PC-9 (cell line): ENCODE data around the gene PRR15L. TPM values are rescaled to one million over a fixed set of nuclear protein-coding genes. Genes with fewer than 3 reads are reported as not detected.

ENCODE experiments used
- BruUV-seq: library from RNA; stranded (reverse); fragments of 400-500 nt; replicated peaks from 2 replicates; lab custom pipeline; 2021; lab: Mats Ljungman, UMichigan
- CTCF ChIA-PET: fragments of 300-600 bp; sonication (Branson Sonifier 250); formaldehyde crosslinking; loops from one replicate; lab custom pipeline; 2022; ENCODE audit warnings: antibody characterized with exemption; lab: Charles Lee
- POLR2A ChIA-PET: fragments of 300-600 bp; sonication (Branson Sonifier 250); formaldehyde crosslinking; loops from one replicate; lab custom pipeline; 2022; ENCODE audit warnings: antibody characterized with exemption; ENCODE audit not compliant: unreplicated experiment; lab: Charles Lee
- DNase-seq, 2 experiments: peaks; one replicate each; pipeline versions ENCODE4 v3.0.0 to v3.0.0-alpha.2; 2015 to 2022; ENCODE audit warnings: mixed read lengths in 1 of 2
- H2AFZ ChIP-seq: fragments of 200-600 bp; sonication (generic); 2 replicates; pipeline ENCODE4 v1.8.1; 2017; ENCODE audit warnings: antibody characterized with exemption
- H3F3A ChIP-seq: fragments of 200-600 bp; sonication (generic); 2 replicates; pipeline ENCODE4 v1.8.1; 2017; ENCODE audit warnings: antibody characterized with exemption, mild to moderate bottlenecking, low read depth; ENCODE audit not compliant: insufficient read depth
- H3K27ac ChIP-seq: fragments of 200-600 bp; sonication (generic); 2 replicates; pipeline ENCODE4 v1.6.1; 2016; ENCODE audit warnings: mixed run types
- H3K27me3 ChIP-seq: fragments of 200-600 bp; sonication (generic); 2 replicates; pipeline ENCODE4 v1.6.1; 2016; ENCODE audit warnings: low read depth, mixed run types; ENCODE audit not compliant: insufficient read depth
- H3K36me3 ChIP-seq: fragments of 200-600 bp; sonication (generic); 2 replicates; pipeline ENCODE4 v1.6.1; 2016; ENCODE audit warnings: low read depth, mixed run types
- H3K4me1 ChIP-seq: fragments of 200-600 bp; sonication (generic); replicated peaks from 2 replicates; pipeline ENCODE4 v1.6.1; 2016; ENCODE audit warnings: mixed run types; ENCODE audit not compliant: insufficient read depth
- H3K4me2 ChIP-seq: fragments of 200-600 bp; sonication (generic); 2 replicates; pipeline ENCODE4 v1.6.1; 2017; ENCODE audit warnings: mixed run types
- H3K4me3 ChIP-seq: fragments of 200-600 bp; sonication (generic); 2 replicates; pipeline ENCODE4 v1.6.1; 2016; ENCODE audit warnings: mixed run types
- H3K79me2 ChIP-seq: fragments of 200-600 bp; sonication (generic); 2 replicates; pipeline ENCODE4 v1.6.1; 2017; ENCODE audit warnings: low read depth, mixed run types
- H3K9me2 ChIP-seq: fragments of 200-600 bp; sonication (generic); 2 replicates; pipeline ENCODE4 v1.8.1; 2017; ENCODE audit warnings: mild to moderate bottlenecking; ENCODE audit not compliant: insufficient read depth
- H3K9me3 ChIP-seq: fragments of 200-600 bp; sonication (generic); 2 replicates; pipeline ENCODE4 v1.8.1; 2016; ENCODE audit warnings: low read depth; ENCODE audit not compliant: insufficient read depth
- H4K20me1 ChIP-seq: fragments of 200-600 bp; sonication (generic); 2 replicates; pipeline ENCODE4 v1.8.1; 2017; ENCODE audit not compliant: insufficient read depth
- CTCF ChIP-seq: fragments of 200-600 bp; sonication (generic); conservative IDR thresholded peaks from 2 replicates; pipeline ENCODE4 v1.6.1; 2017; ENCODE audit warnings: mixed run types, antibody characterized with exemption, mild to moderate bottlenecking, moderate library complexity
- EZH2 ChIP-seq: fragments of 200-600 bp; sonication (generic); IDR thresholded peaks from 2 replicates; pipeline ENCODE4 v1.8.0; 2017; ENCODE audit warnings: antibody characterized with exemption, low read depth
- intact Hi-C: fragments of 100-400 bp; cut with micrococcal nuclease; formaldehyde crosslinking; loops from one replicate; pipeline ENCODE4 v1.10.0; 2022; ENCODE audit not compliant: unreplicated experiment
- total RNA-seq: library from RNA; stranded (reverse); gene quantifications from 2 replicates; pipeline ENCODE4 v1.2.3, GENCODE V29; 2021

PRR15L gene
- total RNA-seq, 1 experiment from 2014 or later: 5.3 TPM

DNA sequence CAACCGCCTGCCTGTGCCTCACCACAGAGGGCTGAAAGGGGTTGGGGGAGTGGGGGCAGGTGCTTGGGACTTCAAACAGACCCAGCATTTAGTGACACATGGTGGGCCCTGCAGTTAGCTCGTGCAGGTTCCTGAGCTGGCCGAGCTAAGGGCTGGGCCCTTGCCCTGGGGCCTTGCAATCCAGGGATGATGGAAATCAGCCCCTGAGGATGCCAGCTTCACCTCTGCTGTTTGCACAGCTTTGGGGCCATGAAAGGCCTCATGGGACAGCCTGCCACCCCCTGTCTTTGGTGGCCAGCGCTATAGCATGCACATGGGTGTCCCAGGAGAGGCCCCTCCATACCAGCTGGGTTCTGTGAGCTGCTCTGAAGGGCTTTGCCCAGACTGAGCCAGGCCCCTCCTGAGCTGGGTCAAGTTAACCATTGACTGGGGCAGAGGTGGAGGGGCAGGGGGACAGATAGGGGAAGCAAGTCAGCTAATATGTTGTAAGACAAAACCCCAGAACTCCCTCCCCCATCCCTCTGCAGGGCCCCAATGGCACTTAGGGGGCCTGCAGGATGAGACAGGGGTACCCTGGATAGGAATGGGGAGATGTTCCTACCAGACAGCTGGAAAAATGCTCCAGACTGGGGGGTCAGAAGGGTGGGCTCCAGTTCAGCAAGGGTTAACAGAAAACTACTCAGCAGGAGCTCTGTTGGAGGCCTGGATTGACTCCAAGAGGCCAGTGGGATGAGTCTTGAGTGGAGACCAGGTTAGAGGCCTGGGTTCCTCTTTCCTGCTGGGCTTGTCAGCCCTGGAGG lies 692 bp downstream of the PRR15L start:
- TF ChIP-seq CTCF: no peak
- no peak for TF ChIP-seq EZH2
- Histone ChIP-seq H3K36me3 (no peaks in the 10 kb centered on the region), H3K79me2 (peaks cover 25% of the 10 kb centered on the region; the same call in 1 of the 2 replicates), H3K4me2 (peak overlapping the region; percentile 88), H3K9me2 (no peaks in the 10 kb centered on the region), H3K4me3 (peak overlapping the region; percentile 48), H3K27ac (peak overlapping the region; percentile 88), H3F3A (peaks cover 24% of the 10 kb centered on the region; the same call in 1 of the 2 replicates), H3K27me3 (no peaks in the 10 kb centered on the region), H2AFZ (no peak overlapping the region), H4K20me1 (no peaks in the 10 kb centered on the region), H3K4me1 (peaks cover 62% of the 10 kb centered on the region), H3K9me3 (no peaks in the 10 kb centered on the region)
- intact Hi-C loops: no loop called here
- ChIA-PET POLR2A (interaction anchor here (0.5 to 1.1 kb wide), 5 partner anchors 10 to 1690 kb away, joined by 4 to 24 read pairs (median 7); no protein-coding TSS in a partner anchor), CTCF (interaction anchor here (0.5 to 1.2 kb wide), 5 partner anchors 7 to 42 kb away, joined by 3 to 8 read pairs (median 4); partner anchors contain the start of gene CDK5RAP3)
- BruUV-seq: no TSS peak
- DNase-seq: peak in 1 of 2 experiments; percentile 64

DNA sequence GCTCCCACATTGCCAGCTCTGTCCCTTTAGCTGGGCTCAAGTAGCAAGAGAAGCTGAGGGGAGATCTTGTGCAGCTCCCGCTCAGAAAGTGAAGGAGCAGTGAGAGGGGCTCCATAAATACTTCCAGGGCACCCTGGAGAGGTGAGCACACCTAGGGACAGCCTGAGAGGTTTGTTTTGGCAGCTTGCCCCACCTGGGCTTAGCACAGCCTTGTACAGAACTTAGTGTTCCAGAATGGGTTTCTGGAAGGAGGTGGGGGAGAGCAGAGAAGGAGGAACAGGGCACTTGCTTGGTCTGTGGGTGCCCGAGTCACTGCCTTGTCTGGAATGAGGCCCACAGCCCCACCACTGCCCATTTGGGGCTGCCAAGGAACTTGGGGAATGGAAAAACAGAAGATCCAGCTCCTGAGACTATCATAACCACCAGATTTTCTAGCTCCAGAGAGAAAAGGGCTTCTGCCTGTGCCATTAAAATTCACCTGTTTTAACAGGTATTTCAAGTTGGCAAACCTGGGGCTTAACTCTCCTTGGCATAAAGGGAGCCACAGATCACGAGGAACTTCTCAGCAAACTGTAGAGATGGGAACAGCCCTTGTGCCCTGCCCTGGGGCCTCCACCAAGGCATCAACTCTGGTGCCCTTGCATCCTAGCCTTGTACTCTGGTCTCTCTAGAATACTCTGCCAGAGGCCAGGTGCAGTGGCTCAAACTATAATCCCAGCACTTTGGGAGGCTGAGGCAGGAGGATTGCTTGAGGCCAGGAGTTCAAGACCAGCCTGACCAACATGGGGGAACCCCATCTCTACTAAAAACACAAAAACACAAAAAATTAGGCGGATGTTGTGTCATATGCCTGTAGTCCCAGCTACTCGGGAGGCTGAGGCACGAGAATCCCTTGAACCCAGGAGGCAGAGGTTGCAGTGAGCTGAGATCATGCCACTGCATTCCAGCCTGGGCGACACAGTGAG lies 1.9 kb downstream of the PRR15L start:
- intact Hi-C loops: no loop called here
- H3K36me3 ChIP-seq: no peaks in the 10 kb centered on the region
- TF ChIP-seq EZH2 (no peak), CTCF (no peak)
- ChIA-PET POLR2A (interaction anchor here (0.5 kb wide), 2 partner anchors 9 to 61 kb away, joined by 6 to 25 read pairs; no protein-coding TSS in a partner anchor), CTCF (interaction anchor here (0.7 kb wide), 1 partner anchor 44 kb away, joined by 3 read pairs; no protein-coding TSS in a partner anchor)
- H4K20me1 ChIP-seq: no peaks in the 10 kb centered on the region
- H3F3A ChIP-seq: peaks cover 24% of the 10 kb centered on the region; the same call in 1 of the 2 replicates
- peaks cover 25% of the 10 kb centered on the region; the same call in 1 of the 2 replicates for H3K79me2 ChIP-seq
- H3K4me1 ChIP-seq: peaks cover 57% of the 10 kb centered on the region
- no peaks in the 10 kb centered on the region for H3K9me3 ChIP-seq
- DNase-seq: no peak
- peak overlapping the region; percentile 88 for H3K27ac ChIP-seq
- H3K4me3 ChIP-seq: peak overlapping the region; percentile 48; the same call in 1 of the 2 replicates
- H3K4me2 ChIP-seq: peak overlapping the region; percentile 88
- no peaks in the 10 kb centered on the region for H3K9me2 ChIP-seq
- H2AFZ ChIP-seq: no peak overlapping the region
- H3K27me3 ChIP-seq: no peaks in the 10 kb centered on the region
- BruUV-seq: TSS peak; percentile 29

- Histone ChIP-seq H3K9me3 (no peaks in the 10 kb centered on the region), H2AFZ (no peak overlapping the region), H3F3A (peaks cover 30% of the 10 kb centered on the region; the same call in 1 of the 2 replicates), H3K4me1 (peaks cover 52% of the 10 kb centered on the region), H3K27ac (no peak overlapping the region), H3K79me2 (peaks cover 25% of the 10 kb centered on the region; the same call in 1 of the 2 replicates), H3K9me2 (no peaks in the 10 kb centered on the region), H3K4me3 (no peak overlapping the region), H3K27me3 (no peaks in the 10 kb centered on the region), H4K20me1 (no peaks in the 10 kb centered on the region), H3K36me3 (no peaks in the 10 kb centered on the region), H3K4me2 (no peak overlapping the region)
- intact Hi-C loops: no loop called here
- no TSS peak for BruUV-seq
- ChIA-PET POLR2A (no interaction called here), CTCF (interaction anchor here (0.9 kb wide), 1 partner anchor 64 kb away, joined by 3 read pairs; no protein-coding TSS in a partner anchor)
- TF ChIP-seq CTCF (peak; percentile 25; the same call in 1 of the 2 replicates), EZH2 (no peak)
- no peak for DNase-seq
Observed at GRCh38 chr17:47953909-47954308, 3.8 kb downstream of the PRR15L start.
